Measurements from ENCODE around the gene EPB42.

- TF ChIP-seq, protein P1, sequence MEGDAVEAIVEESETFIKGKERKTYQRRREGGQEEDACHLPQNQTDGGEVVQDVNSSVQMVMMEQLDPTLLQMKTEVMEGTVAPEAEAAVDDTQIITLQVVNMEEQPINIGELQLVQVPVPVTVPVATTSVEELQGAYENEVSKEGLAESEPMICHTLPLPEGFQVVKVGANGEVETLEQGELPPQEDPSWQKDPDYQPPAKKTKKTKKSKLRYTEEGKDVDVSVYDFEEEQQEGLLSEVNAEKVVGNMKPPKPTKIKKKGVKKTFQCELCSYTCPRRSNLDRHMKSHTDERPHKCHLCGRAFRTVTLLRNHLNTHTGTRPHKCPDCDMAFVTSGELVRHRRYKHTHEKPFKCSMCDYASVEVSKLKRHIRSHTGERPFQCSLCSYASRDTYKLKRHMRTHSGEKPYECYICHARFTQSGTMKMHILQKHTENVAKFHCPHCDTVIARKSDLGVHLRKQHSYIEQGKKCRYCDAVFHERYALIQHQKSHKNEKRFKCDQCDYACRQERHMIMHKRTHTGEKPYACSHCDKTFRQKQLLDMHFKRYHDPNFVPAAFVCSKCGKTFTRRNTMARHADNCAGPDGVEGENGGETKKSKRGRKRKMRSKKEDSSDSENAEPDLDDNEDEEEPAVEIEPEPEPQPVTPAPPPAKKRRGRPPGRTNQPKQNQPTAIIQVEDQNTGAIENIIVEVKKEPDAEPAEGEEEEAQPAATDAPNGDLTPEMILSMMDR (conservative IDR thresholded peaks at IDR 0.05; ENCODE audit: low read depth, low read length), result no peak
- TF ChIP-seq POLR2A (IDR thresholded peaks at IDR 0.05; ENCODE audit: low read depth, low read length) (no peak), RFX5 (IDR thresholded peaks at IDR 0.05; ENCODE audit: low read depth, low read length) (no peak), RCOR1 (IDR thresholded peaks at IDR 0.05; ENCODE audit: insufficient replicate concordance, low read length) (no peak), SMC3 (IDR thresholded peaks at IDR 0.05; ENCODE audit: low read depth, low read length) (no peak), FOS (IDR thresholded peaks at IDR 0.05; ENCODE audit: low read depth, low read length) (no peak), CEBPB (IDR thresholded peaks at IDR 0.05; ENCODE audit: low read depth, low read length) (no peak), MAFK (IDR thresholded peaks at IDR 0.05; ENCODE audit: low read depth, low read length) (no peak), MAZ (IDR thresholded peaks at IDR 0.05; ENCODE audit: borderline replicate concordance, low read depth, low read length) (no peak), NFE2L2 (IDR thresholded peaks at IDR 0.05; ENCODE audit: low read depth, low read length) (no peak), RAD21 (IDR thresholded peaks at IDR 0.05; ENCODE audit: low read length) (no peak), ELK1 (IDR thresholded peaks at IDR 0.05; ENCODE audit: borderline replicate concordance, low read depth, low read length) (no peak), BHLHE40 (IDR thresholded peaks at IDR 0.05; ENCODE audit: low read depth, low read length) (no peak)
Measured at GRCh38 chr15:43190178-43190577, 30.6 kb downstream of the EPB42 start.

Measured in IMR-90 (cell line).